ENCODE results near the gene KBTBD13. TPM values are rescaled to one million over a fixed set of nuclear protein-coding genes. Genes with fewer than 3 reads are reported as not detected.

Gene KBTBD13
- total and polyA plus RNA-seq, 7 donors: 0.12 to 5.7 (median 1.8) TPM

- no peaks in the 10 kb centered on the region for H3K4me1 ChIP-seq
- no peak overlapping the region for H3K4me3 ChIP-seq
- H3K9me3 ChIP-seq: no peaks in the 10 kb centered on the region
- H3K27me3 ChIP-seq (ENCODE audit: insufficient read depth in 3 of 3, low read length in 2 of 3): no peaks in the 10 kb centered on the region
- H3K36me3 ChIP-seq (ENCODE audit: insufficient read depth in 1 of 2, low read depth in 1 of 2): peaks cover 3 to 37% of the 10 kb centered on the region in 2 donors
- no peak for ATAC-seq
- 80 to 88% (median 80%) methylated on average over 8 of the region's 8 CpGs for WGBS, 3 donors
- intact Hi-C loops (cut with DNase I): no loop called here
- no peak for TF ChIP-seq CTCF (IDR thresholded peaks at IDR 0.05)
- H3K27ac ChIP-seq: no peak overlapping the region
- DNase-seq: no peak
Observed at GRCh38 chr15:65057549-65057940, 19.0 kb upstream of the KBTBD13 start.

GRCh38 chr15:65058394-65059368 lies 17.9 kb upstream of the KBTBD13 start:
- no peaks in the 10 kb centered on the region for H3K27me3 ChIP-seq (ENCODE audit: insufficient read depth in 3 of 3, low read length in 2 of 3)
- TF ChIP-seq CTCF (IDR thresholded peaks at IDR 0.05): no peak
- H3K4me1 ChIP-seq: no peaks in the 10 kb centered on the region
- intact Hi-C loops (cut with DNase I): no loop called here
- H3K4me3 ChIP-seq: no peak overlapping the region
- 85 to 87% (median 86%) methylated on average over 16 of the region's 16 CpGs for WGBS, 3 donors
- H3K36me3 ChIP-seq (ENCODE audit: insufficient read depth in 1 of 2, low read depth in 1 of 2): peaks cover 3 to 37% of the 10 kb centered on the region in 2 donors
- no peak overlapping the region for H3K27ac ChIP-seq
- DNase-seq: no peak
- no peak for ATAC-seq
- no peaks in the 10 kb centered on the region for H3K9me3 ChIP-seq

- no peaks in the 10 kb centered on the region for H3K27me3 ChIP-seq (ENCODE audit: insufficient read depth in 3 of 3, low read length in 2 of 3)
- H3K4me3 ChIP-seq: no peak overlapping the region
- H3K27ac ChIP-seq: no peak overlapping the region
- H3K36me3 ChIP-seq (ENCODE audit: insufficient read depth in 1 of 2, low read depth in 1 of 2): peaks cover 3 to 37% of the 10 kb centered on the region in 2 donors
- ATAC-seq (no peak), DNase-seq (no peak)
- no peaks in the 10 kb centered on the region for H3K9me3 ChIP-seq
- intact Hi-C loops (cut with DNase I): no loop called here
- no peak for TF ChIP-seq CTCF (IDR thresholded peaks at IDR 0.05)
- WGBS, 3 donors: 77 to 82% (median 77%) methylated on average over 3 of the region's 3 CpGs
- H3K4me1 ChIP-seq: no peaks in the 10 kb centered on the region
Observed at GRCh38 chr15:65059369-65059750, 17.2 kb upstream of the KBTBD13 start.

GRCh38 chr15:65059931-65060596 lies 16.5 kb upstream of the KBTBD13 start:
- H3K27ac ChIP-seq: no peak overlapping the region
- no peaks in the 10 kb centered on the region for H3K27me3 ChIP-seq (ENCODE audit: insufficient read depth in 3 of 3, low read length in 2 of 3)
- DNase-seq: no peak
- intact Hi-C loops (cut with DNase I): no loop called here
- H3K4me1 ChIP-seq: no peaks in the 10 kb centered on the region
- TF ChIP-seq CTCF (IDR thresholded peaks at IDR 0.05): no peak
- no peak for ATAC-seq
- no peak overlapping the region for H3K4me3 ChIP-seq
- H3K36me3 ChIP-seq (ENCODE audit: insufficient read depth in 1 of 2, low read depth in 1 of 2): peaks cover 3 to 34% of the 10 kb centered on the region in 2 donors
- WGBS, 3 donors: 78 to 84% (median 82%) methylated on average over 4 of the region's 4 CpGs
- no peaks in the 10 kb centered on the region for H3K9me3 ChIP-seq

Measured in psoas muscle (tissue), 8 donors.